Fibroblast of skin of right quadriceps (primary cell): ENCODE data around the gene DHX16.
"Not testable (repeated sequence)": the region's sequence is repeated elsewhere in the genome, so short reads cannot be mapped to it uniquely, and the experiment has no call there.

ENCODE experiments used
- DNase-seq: peaks from one replicate; pipeline ENCODE4 v3.0.0-alpha.2; 2013

DHX16 gene

GRCh38 chr6:30678964-30679726 is 6.3 kb upstream of the DHX16 start:
- DNase-seq = peak; percentile 75

GRCh38 chr6:30676660-30677285 is 4.0 kb upstream of the DHX16 start:
- no peak for DNase-seq

GRCh38 chr6:30670760-30671527 is 1.9 kb downstream of the DHX16 start:
- no peak for DNase-seq

GRCh38 chr6:30666300-30666699 is 6.5 kb downstream of the DHX16 start:
- not testable (repeated sequence) for DNase-seq

GRCh38 chr6:30664994-30665767 is 7.6 kb downstream of the DHX16 start:
- DNase-seq = no peak

- DNase-seq = not testable (repeated sequence)
Observed at GRCh38 chr6:30657922-30658321, 14.9 kb downstream of the DHX16 start.

- no peak for DNase-seq
Observed at GRCh38 chr6:30657454-30657853, 15.4 kb downstream of the DHX16 start.

- DNase-seq = no peak
Observed at GRCh38 chr6:30656513-30656912, 16.3 kb downstream of the DHX16 start.

- no peak for DNase-seq
Observed at GRCh38 chr6:30655743-30656094, 17.1 kb downstream of the DHX16 start.

GRCh38 chr6:30654798-30655742 is 17.7 kb downstream of the DHX16 start:
- no peak for DNase-seq

- no peak for DNase-seq
Observed at GRCh38 chr6:30651143-30651542, 21.7 kb downstream of the DHX16 start.

GRCh38 chr6:30647242-30648116 is 25.3 kb downstream of the DHX16 start:
- DNase-seq = peak; percentile 47

GRCh38 chr6:30646450-30647241 is 26.2 kb downstream of the DHX16 start, which contains the start of gene C6orf136:
Gene C6orf136 (plus strand): TSS chr6:30647133. CDS start chr6:30647232, 99 bp downstream.
- DNase-seq = peak; percentile 90

GRCh38 chr6:30645989-30646388 is 26.8 kb downstream of the DHX16 start:
- no peak for DNase-seq

GRCh38 chr6:30644769-30645168 is 28.0 kb downstream of the DHX16 start:
- no peak for DNase-seq

GRCh38 chr6:30643656-30644055 is 29.1 kb downstream of the DHX16 start:
- DNase-seq = no peak

GRCh38 chr6:30641048-30641447 is 31.8 kb downstream of the DHX16 start:
- no peak for DNase-seq

GRCh38 chr6:30640481-30640880 is 32.3 kb downstream of the DHX16 start:
- DNase-seq = no peak

- DNase-seq = no peak
Observed at GRCh38 chr6:30635834-30636233, 37.0 kb downstream of the DHX16 start.
